B cell (primary cell): ENCODE results near the gene ERC1. TPM values are rescaled to one million over a fixed set of nuclear protein-coding genes. Genes with fewer than 3 reads are reported as not detected.

ENCODE experiments used
- ATAC-seq: fragments of 200-7000 bp; cut with Tn5 transposase; one replicate; pipeline ENCODE4 v1.10.0; 2021; ENCODE audit warnings: low read depth, mild to moderate bottlenecking, moderate number of reproducible peaks, moderate library complexity
- CTCF ChIA-PET: fragments of 350-600 bp; sonication (Branson Sonifier 250); formaldehyde crosslinking; loops from one replicate; lab custom pipeline; 2021; ENCODE audit warnings: antibody characterized with exemption, inconsistent platforms; lab: Charles Lee
- POLR2A ChIA-PET: fragments of 350-600 bp; sonication (Branson Sonifier 250); formaldehyde crosslinking; loops from one replicate; lab custom pipeline; 2021; ENCODE audit warnings: antibody characterized with exemption; lab: Charles Lee
- DNase-seq: peaks from one replicate; pipeline ENCODE4 v3.0.0; 2013
- H2AFZ ChIP-seq: 2 replicates; pipeline ENCODE4 v1.6.1; 2012; ENCODE audit warnings: mild to moderate bottlenecking, low read depth, low read length; ENCODE audit not compliant: insufficient read depth, poor library complexity, severe bottlenecking
- H3K27ac ChIP-seq, 2 donors: 1 replicate in 1 of 2; 2 replicates in 1 of 2; pipeline ENCODE4 v1.5.1; 2012 to 2013; ENCODE audit warnings: low read length in 2 of 2, mild to moderate bottlenecking in 2 of 2, moderate library complexity in 1 of 2
- H3K27me3 ChIP-seq, 4 experiments: fragments of 200-600 bp in 1 of 4; sonication (generic) in 1 of 4; replicated peaks in 1 of 4; 1 replicate in 2 of 4; 2 replicates in 2 of 4; pipeline versions ENCODE4 v1.6.1 to v1.7.0; 2013 to 2016; ENCODE audit warnings: low read length in 3 of 4, mild to moderate bottlenecking in 2 of 4, mixed read lengths in 1 of 4, moderate library complexity in 1 of 4; ENCODE audit not compliant: insufficient read depth in 4 of 4, control insufficient read depth in 3 of 4; ENCODE audit errors: control extremely low read depth in 1 of 4
- H3K36me3 ChIP-seq, 2 experiments: replicated peaks in 1 of 2; 1 replicate in 1 of 2; 2 replicates in 1 of 2; pipeline versions ENCODE4 v1.6.1 to v1.7.1; 2013; ENCODE audit warnings: low read length in 1 of 2; ENCODE audit not compliant: insufficient read depth in 2 of 2, control insufficient read depth in 1 of 2; ENCODE audit errors: control extremely low read depth in 1 of 2, extremely low read depth in 1 of 2
- H3K4me1 ChIP-seq, 2 donors: fragments of 200-600 bp in 1 of 2; sonication (generic) in 1 of 2; 1 replicate in 1 of 2; 2 replicates in 1 of 2; pipeline versions ENCODE4 v1.5.1 to v1.6.1; 2013 to 2017; ENCODE audit warnings: low read length in 2 of 2; ENCODE audit not compliant: control insufficient read depth in 2 of 2, insufficient read depth in 2 of 2
- H3K4me2 ChIP-seq: replicated peaks from 2 replicates; pipeline ENCODE3; 2012; ENCODE audit warnings: mild to moderate bottlenecking, low read depth, low read length; ENCODE audit not compliant: poor library complexity, severe bottlenecking
- H3K4me3 ChIP-seq, 5 experiments: fragments of 200-600 bp in 1 of 5; sonication (generic) in 1 of 5; 1 replicate in 3 of 5; 2 replicates in 2 of 5; pipeline versions ENCODE4 v1.5.1 to v1.7.0; 2011 to 2016; ENCODE audit warnings: low read length in 4 of 5, mild to moderate bottlenecking in 4 of 5, low read depth in 2 of 5, control low read depth in 1 of 5, moderate library complexity in 1 of 5; ENCODE audit not compliant: insufficient read depth in 1 of 5; ENCODE audit errors: control extremely low read depth in 1 of 5, extremely low read depth in 1 of 5
- H3K79me2 ChIP-seq: fragments of 200-600 bp; sonication (generic); one replicate; pipeline ENCODE4 v1.6.0; 2016; ENCODE audit warnings: low read length; ENCODE audit not compliant: control insufficient read depth, insufficient read depth
- H3K9ac ChIP-seq: fragments of 200-600 bp; sonication (generic); 2 replicates; pipeline ENCODE4 v1.6.1; 2017; ENCODE audit warnings: mild to moderate bottlenecking, low read length, moderate library complexity
- H3K9me3 ChIP-seq, 3 donors: one replicate each; pipeline versions ENCODE4 v1.6.1 to v1.7.1; 2013; ENCODE audit warnings: low read length in 2 of 3; ENCODE audit not compliant: control insufficient read depth in 2 of 3, insufficient read depth in 1 of 3; ENCODE audit errors: control extremely low read depth in 1 of 3
- H4K20me1 ChIP-seq: 2 replicates; pipeline ENCODE4 v1.6.0; 2012; ENCODE audit warnings: mild to moderate bottlenecking, low read length; ENCODE audit not compliant: insufficient read depth, control insufficient read depth, poor library complexity, severe bottlenecking
- H3K27ac Mint-ChIP-seq: one replicate; pipeline ENCODE4 v1.8.0; 2021; ENCODE audit warnings: mixed read lengths
- H3K27me3 Mint-ChIP-seq: one replicate; pipeline ENCODE4 v1.8.0; 2021; ENCODE audit warnings: mixed read lengths
- H3K4me1 Mint-ChIP-seq: one replicate; pipeline ENCODE4 v1.8.0; 2021; ENCODE audit warnings: mixed read lengths
- H3K4me3 Mint-ChIP-seq: one replicate; pipeline ENCODE4 v1.8.0; 2021; ENCODE audit warnings: mixed read lengths
- H3K9me3 Mint-ChIP-seq: one replicate; pipeline ENCODE4 v1.8.0; 2022; ENCODE audit warnings: mixed read lengths; ENCODE audit not compliant: insufficient read depth
- CTCF ChIP-seq: fragments of 200-600 bp; IDR thresholded peaks from one replicate; pipeline ENCODE4 v1.8.0; 2022; ENCODE audit warnings: antibody characterized with exemption, mild to moderate bottlenecking
- EZH2 ChIP-seq: IDR thresholded peaks from 2 replicates; pipeline ENCODE4 v1.6.1; 2012; ENCODE audit warnings: borderline replicate concordance, low read depth, mild to moderate bottlenecking, moderate library complexity, low read length; ENCODE audit not compliant: insufficient read depth, poor library complexity, severe bottlenecking
- WGBS: methylation state at CpG from one replicate; pipeline ENCODE4 v1.1.5; 2013; ENCODE audit warnings: missing lambda C conversion rate; ENCODE audit not compliant: insufficient coverage; 5-methylcytosine and 5-hydroxymethylcytosine counted together
- intact Hi-C: fragments of 100-400 bp; cut with micrococcal nuclease; formaldehyde crosslinking; loops from one replicate; pipeline ENCODE4 v1.10.0; 2022
- polyA plus RNA-seq: library from polyadenylated mRNA; depleted of rRNA; stranded (reverse); fragments of >200 nt; gene quantifications from 2 replicates; pipeline ENCODE4 v1.2.3, GENCODE V29; 2012
- total RNA-seq, 2 donors: library from RNA; stranded (reverse); fragments of 120-200 nt in 1 of 2; gene quantifications; 1 replicate in 1 of 2; 2 replicates in 1 of 2; pipeline versions ENCODE4 v1.2.3 to v1.2.4, GENCODE V29; 2013 to 2022

The ERC1 gene
- total and polyA plus RNA-seq, 2 donors (not counting 1 experiment from before 2014, with no cell fraction given): 4.0 to 77.6 TPM

GRCh38 chr12:1126091-1126490 is 135.1 kb downstream of the ERC1 start:
- Histone ChIP-seq H3K27ac (no peak overlapping the region), H3K9ac (no peak overlapping the region), H3K4me3 (no peak overlapping the region), H3K79me2 (no peaks in the 10 kb centered on the region), H3K4me2 (no peak overlapping the region), H4K20me1 (no peaks in the 10 kb centered on the region), H3K27me3 (no peaks in the 10 kb centered on the region), H3K9me3 (no peaks in the 10 kb centered on the region), H3K36me3 (peaks cover 0 to under 1% of the 10 kb centered on the region in 2 experiments), H2AFZ (no peak overlapping the region), H3K4me1 (no peaks in the 10 kb centered on the region)
- intact Hi-C loops: no loop called here
- CTCF ChIA-PET: interaction anchor here (1.3 kb wide), 1 partner anchor 8 kb away, joined by 5 read pairs; no protein-coding TSS in a partner anchor
- no CpG with 5 or more reads among the region's 2 CpGs for whole genome bisulfite sequencing
- Mint-ChIP-seq H3K4me3 (no peak overlapping the region), H3K9me3 (no peaks in the 10 kb centered on the region), H3K4me1 (no peaks in the 10 kb centered on the region), H3K27ac (no peak overlapping the region), H3K27me3 (no peaks in the 10 kb centered on the region)
- DNase-seq (no peak), ATAC-seq (no peak)
- TF ChIP-seq EZH2: no peak
- no peak for TF ChIP-seq CTCF
- POLR2A ChIA-PET: no interaction called here

GRCh38 chr12:1127021-1127420 is 136.0 kb downstream of the ERC1 start:
- intact Hi-C loops: no loop called here
- Mint-ChIP-seq H3K27me3 (no peaks in the 10 kb centered on the region), H3K4me3 (no peak overlapping the region), H3K27ac (no peak overlapping the region), H3K4me1 (no peaks in the 10 kb centered on the region), H3K9me3 (no peaks in the 10 kb centered on the region)
- Histone ChIP-seq H3K4me1 (no peaks in the 10 kb centered on the region), H3K27me3 (no peaks in the 10 kb centered on the region), H3K4me2 (no peak overlapping the region), H3K27ac (no peak overlapping the region), H3K9me3 (no peaks in the 10 kb centered on the region), H3K79me2 (no peaks in the 10 kb centered on the region), H3K4me3 (no peak overlapping the region), H4K20me1 (no peaks in the 10 kb centered on the region), H2AFZ (no peak overlapping the region), H3K9ac (no peak overlapping the region), H3K36me3 (no peaks in the 10 kb centered on the region)
- no peak for ATAC-seq
- CTCF ChIA-PET: no interaction called here
- DNase-seq: no peak
- no peak for TF ChIP-seq CTCF
- no peak for TF ChIP-seq EZH2
- no CpG with 5 or more reads among the region's 1 CpG for WGBS
- POLR2A ChIA-PET: interaction anchor here (0.6 kb wide), 1 partner anchor 318 kb away, joined by 5 read pairs; no protein-coding TSS in a partner anchor
